ENCODE measurements around the gene PDYN. TPM values are rescaled to one million over a fixed set of nuclear protein-coding genes. Genes with fewer than 3 reads are reported as not detected.

PDYN gene
- total RNA-seq = not detected

DNA sequence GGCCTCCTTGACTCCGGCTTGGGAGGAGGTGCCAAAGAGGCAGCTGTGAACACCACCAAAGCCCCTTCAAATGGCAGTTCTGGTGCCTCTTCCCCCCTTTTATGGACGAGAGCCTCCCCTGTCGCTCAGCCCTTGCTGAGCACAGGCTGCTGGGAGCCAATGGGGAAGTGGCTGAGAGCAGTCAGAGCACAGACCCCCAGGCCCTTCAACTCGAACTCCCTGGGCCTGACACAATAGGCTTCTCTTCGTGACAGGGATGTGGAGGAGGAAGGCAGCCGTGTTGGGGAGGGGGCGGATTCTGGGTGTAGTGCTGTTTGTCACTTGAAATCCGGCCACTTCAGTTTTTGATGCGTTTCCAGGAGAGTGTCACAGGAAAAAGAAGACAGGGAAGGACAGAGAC is at the start of gene PDYN:
Gene PDYN (minus strand): TSS at position 73 of the 400 bp plus-strand sequence. CDS start 10,974 bp downstream, outside the sequence.
- TF ChIP-seq, protein P1, sequence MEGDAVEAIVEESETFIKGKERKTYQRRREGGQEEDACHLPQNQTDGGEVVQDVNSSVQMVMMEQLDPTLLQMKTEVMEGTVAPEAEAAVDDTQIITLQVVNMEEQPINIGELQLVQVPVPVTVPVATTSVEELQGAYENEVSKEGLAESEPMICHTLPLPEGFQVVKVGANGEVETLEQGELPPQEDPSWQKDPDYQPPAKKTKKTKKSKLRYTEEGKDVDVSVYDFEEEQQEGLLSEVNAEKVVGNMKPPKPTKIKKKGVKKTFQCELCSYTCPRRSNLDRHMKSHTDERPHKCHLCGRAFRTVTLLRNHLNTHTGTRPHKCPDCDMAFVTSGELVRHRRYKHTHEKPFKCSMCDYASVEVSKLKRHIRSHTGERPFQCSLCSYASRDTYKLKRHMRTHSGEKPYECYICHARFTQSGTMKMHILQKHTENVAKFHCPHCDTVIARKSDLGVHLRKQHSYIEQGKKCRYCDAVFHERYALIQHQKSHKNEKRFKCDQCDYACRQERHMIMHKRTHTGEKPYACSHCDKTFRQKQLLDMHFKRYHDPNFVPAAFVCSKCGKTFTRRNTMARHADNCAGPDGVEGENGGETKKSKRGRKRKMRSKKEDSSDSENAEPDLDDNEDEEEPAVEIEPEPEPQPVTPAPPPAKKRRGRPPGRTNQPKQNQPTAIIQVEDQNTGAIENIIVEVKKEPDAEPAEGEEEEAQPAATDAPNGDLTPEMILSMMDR (IDR thresholded peaks at IDR 0.05; ENCODE audit: low read depth) = no peak

DNA sequence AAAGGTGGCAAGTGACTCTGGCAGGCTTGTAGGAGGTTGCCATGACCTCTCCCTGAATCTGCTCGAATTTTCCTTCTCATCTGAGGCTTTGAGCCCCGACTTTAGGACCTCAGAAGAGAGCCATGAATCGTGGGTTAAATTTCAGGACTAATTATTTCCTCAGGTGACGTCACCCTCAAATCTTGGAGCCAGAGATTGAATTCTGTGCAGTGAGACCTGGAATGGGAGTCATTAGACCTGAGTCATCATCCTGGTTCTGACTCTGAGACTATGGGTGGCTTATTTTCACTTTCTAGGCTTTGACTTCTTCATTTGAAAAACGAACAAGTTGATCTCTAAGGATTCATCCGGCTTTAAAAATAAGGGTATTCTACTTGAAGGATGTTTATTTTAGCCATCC is 48.5 kb upstream of the PDYN start:
- TF ChIP-seq, protein P1 (IDR thresholded peaks at IDR 0.05; ENCODE audit: low read depth) = no peak

- TF ChIP-seq, protein P1 (IDR thresholded peaks at IDR 0.05; ENCODE audit: low read depth) = no peak
Observed at GRCh38 chr20:2038161-2038560, 44.3 kb upstream of the PDYN start.

- TF ChIP-seq, protein P1 (IDR thresholded peaks at IDR 0.05; ENCODE audit: low read depth) = no peak
Observed at GRCh38 chr20:2037296-2037914, 43.5 kb upstream of the PDYN start.

DNA sequence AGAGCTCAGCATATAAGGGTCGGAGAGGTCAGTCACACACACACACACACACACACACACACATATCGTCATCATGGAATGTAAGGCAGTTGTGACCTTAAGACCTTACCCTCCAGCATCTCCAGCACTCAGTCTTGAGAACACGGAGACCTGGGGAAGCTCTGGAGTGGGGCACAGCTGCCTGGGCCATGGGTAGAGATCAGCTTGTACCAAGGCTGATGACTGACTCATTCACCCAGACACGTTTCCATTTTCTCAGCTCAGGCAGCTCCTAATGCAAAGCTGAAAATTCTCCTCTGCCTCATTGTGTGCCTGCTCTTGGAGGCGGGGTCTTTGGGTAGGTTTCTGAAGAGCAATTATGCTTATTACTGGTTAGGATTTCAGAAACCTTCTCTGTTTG is 38.3 kb upstream of the PDYN start:
- TF ChIP-seq, protein P1 (IDR thresholded peaks at IDR 0.05; ENCODE audit: low read depth) = no peak

GRCh38 chr20:2026514-2026913 is 32.7 kb upstream of the PDYN start:
- TF ChIP-seq, protein P1 (IDR thresholded peaks at IDR 0.05; ENCODE audit: low read depth) = no peak

- TF ChIP-seq, protein P1 (IDR thresholded peaks at IDR 0.05; ENCODE audit: low read depth) = no peak
Observed at GRCh38 chr20:2026004-2026403, 32.1 kb upstream of the PDYN start.

Measured in subcutaneous adipose tissue (tissue), 4 donors.